K562 (cell line): ENCODE data around the gene CMTM4.
"Not testable (repeated sequence)": the region's sequence is repeated elsewhere in the genome, so short reads cannot be mapped to it uniquely, and the experiment has no call there.

ENCODE experiments used
- CHD1 ChIP-seq: fragments of 200-600 bp; sonication (generic); IDR thresholded peaks from one replicate; pipeline ENCODE4 v1.6.1; 2012; ENCODE audit warnings: mild to moderate bottlenecking, moderate library complexity, low read length, inconsistent platforms
- CHD4 ChIP-seq: fragments of 200-600 bp; sonication (generic); IDR thresholded peaks from 3 replicates; pipeline ENCODE4 v1.6.1; 2012; ENCODE audit warnings: low read depth, mild to moderate bottlenecking, mixed read lengths, low read length, inconsistent platforms; ENCODE audit not compliant: insufficient read depth, insufficient replicate concordance, poor library complexity, severe bottlenecking
- EP300 ChIP-seq: IDR thresholded peaks from 2 replicates; pipeline ENCODE4 v1.6.1; 2012; ENCODE audit warnings: low read length, improper control_type of control experiment
- MBD2 ChIP-seq: sonication (generic); IDR thresholded peaks from 2 replicates; pipeline ENCODE4 v1.6.1; 2016; ENCODE audit warnings: low read depth, borderline replicate concordance
- SREBF2 ChIP-seq: sonication (generic); formaldehyde crosslinking; IDR thresholded peaks from 2 replicates; pipeline ENCODE4 v1.4.0; 2020; ENCODE audit warnings: mild to moderate bottlenecking, missing genetic modification reagents
- TAF9B ChIP-seq: fragments of 450-650 bp; IDR thresholded peaks from 2 replicates; pipeline ENCODE4 v1.6.1; 2018; ENCODE audit warnings: mild to moderate bottlenecking; ENCODE audit not compliant: partially characterized antibody
- ZNF436 ChIP-seq: fragments of 250-450, 450-650 bp; sonication (Bioruptor Pico); formaldehyde crosslinking; IDR thresholded peaks from 2 replicates; pipeline ENCODE4 v1.7.0; 2020; ENCODE audit warnings: mild to moderate bottlenecking
- ZNF584 ChIP-seq: fragments of 200-800 bp; sonication (Bioruptor generic); IDR thresholded peaks from 2 replicates; pipeline ENCODE4 v1.6.1; 2016; ENCODE audit warnings: low read depth, mild to moderate bottlenecking, missing genetic modification characterization, missing compliant biosample characterization
- TF ChIP-seq, protein P1 (sequence below): fragments of 250-450 bp; sonication (Bioruptor Pico); IDR thresholded peaks from 2 replicates; pipeline ENCODE4 v1.8.0; 2022; ENCODE audit warnings: moderate library complexity, mild to moderate bottlenecking, inconsistent platforms
- TF ChIP-seq, protein P2 (sequence below): IDR thresholded peaks from 2 replicates; pipeline ENCODE4 v1.6.1; 2011; ENCODE audit warnings: borderline replicate concordance, low read depth, mild to moderate bottlenecking, moderate library complexity, low read length; ENCODE audit not compliant: insufficient read depth, poor library complexity, severe bottlenecking
- TF ChIP-seq, protein P3 (sequence below), 3 experiments: IDR thresholded peaks in 2 of 3; conservative IDR thresholded peaks in 1 of 3; 2 replicates each; pipeline ENCODE4 v1.5.1; 2011 to 2012; ENCODE audit warnings: low read length in 3 of 3, mild to moderate bottlenecking in 3 of 3, control low read depth in 2 of 3, improper control_type of control experiment in 1 of 3, inconsistent platforms in 1 of 3, low read depth in 1 of 3, mixed read lengths in 1 of 3, moderate library complexity in 1 of 3; ENCODE audit not compliant: insufficient read depth in 2 of 3

DNA sequence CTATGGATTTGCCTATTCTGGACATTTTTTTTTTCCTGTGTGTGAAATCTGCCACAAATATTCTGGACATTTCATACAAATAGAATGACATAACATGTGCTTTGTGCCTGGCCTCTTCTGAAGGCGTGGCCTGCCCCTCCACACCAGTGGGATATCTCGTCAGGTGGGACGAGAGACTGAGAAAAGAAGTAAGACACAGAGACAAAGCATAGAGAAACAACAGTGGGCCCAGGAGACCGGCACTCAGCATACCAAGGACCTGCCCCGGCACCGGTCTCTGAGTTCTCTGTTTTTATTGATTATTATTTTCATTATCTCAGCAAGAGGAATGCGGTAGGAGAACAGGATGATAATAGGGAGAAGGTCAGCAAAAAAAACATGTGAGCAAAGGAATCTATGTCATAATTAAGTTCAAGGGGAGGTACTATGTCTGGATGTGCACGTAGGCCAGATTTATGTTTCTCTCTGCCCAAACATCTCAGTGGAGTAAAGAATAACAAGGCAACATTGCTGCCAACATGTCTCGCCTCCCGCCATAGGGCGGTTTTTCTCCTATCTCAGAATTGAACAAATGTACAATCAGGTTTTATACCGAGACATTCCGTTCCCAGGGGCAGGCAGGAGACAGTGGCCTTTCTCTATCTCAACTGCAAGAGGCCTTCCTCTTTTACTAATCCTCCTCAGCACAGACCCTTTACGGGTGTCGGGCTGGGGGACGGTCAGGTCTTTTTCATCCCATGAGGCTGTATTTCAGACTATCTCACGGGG, 68.7 kb downstream of the CMTM4 start:
- TF ChIP-seq, protein P1, sequence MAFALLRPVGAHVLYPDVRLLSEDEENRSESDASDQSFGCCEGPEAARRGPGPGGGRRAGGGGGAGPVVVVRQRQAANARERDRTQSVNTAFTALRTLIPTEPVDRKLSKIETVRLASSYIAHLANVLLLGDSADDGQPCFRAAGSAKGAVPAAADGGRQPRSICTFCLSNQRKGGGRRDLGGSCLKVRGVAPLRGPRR = not testable (repeated sequence)
- TF ChIP-seq, protein P2, sequence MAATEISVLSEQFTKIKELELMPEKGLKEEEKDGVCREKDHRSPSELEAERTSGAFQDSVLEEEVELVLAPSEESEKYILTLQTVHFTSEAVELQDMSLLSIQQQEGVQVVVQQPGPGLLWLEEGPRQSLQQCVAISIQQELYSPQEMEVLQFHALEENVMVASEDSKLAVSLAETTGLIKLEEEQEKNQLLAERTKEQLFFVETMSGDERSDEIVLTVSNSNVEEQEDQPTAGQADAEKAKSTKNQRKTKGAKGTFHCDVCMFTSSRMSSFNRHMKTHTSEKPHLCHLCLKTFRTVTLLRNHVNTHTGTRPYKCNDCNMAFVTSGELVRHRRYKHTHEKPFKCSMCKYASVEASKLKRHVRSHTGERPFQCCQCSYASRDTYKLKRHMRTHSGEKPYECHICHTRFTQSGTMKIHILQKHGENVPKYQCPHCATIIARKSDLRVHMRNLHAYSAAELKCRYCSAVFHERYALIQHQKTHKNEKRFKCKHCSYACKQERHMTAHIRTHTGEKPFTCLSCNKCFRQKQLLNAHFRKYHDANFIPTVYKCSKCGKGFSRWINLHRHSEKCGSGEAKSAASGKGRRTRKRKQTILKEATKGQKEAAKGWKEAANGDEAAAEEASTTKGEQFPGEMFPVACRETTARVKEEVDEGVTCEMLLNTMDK = not testable (repeated sequence)
- TF ChIP-seq EP300; CHD1; MBD2; ZNF436 (CRISPR knock-in tag); SREBF2; TAF9B; CHD4; ZNF584 (CRISPR knock-in tag): not testable (repeated sequence)
- TF ChIP-seq, protein P3, sequence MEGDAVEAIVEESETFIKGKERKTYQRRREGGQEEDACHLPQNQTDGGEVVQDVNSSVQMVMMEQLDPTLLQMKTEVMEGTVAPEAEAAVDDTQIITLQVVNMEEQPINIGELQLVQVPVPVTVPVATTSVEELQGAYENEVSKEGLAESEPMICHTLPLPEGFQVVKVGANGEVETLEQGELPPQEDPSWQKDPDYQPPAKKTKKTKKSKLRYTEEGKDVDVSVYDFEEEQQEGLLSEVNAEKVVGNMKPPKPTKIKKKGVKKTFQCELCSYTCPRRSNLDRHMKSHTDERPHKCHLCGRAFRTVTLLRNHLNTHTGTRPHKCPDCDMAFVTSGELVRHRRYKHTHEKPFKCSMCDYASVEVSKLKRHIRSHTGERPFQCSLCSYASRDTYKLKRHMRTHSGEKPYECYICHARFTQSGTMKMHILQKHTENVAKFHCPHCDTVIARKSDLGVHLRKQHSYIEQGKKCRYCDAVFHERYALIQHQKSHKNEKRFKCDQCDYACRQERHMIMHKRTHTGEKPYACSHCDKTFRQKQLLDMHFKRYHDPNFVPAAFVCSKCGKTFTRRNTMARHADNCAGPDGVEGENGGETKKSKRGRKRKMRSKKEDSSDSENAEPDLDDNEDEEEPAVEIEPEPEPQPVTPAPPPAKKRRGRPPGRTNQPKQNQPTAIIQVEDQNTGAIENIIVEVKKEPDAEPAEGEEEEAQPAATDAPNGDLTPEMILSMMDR (IDR thresholded peaks at IDR 0.05 in 2 of 3, conservative IDR thresholded peaks at IDR 0.05 in 1 of 3; ENCODE audit: insufficient read depth in 2 of 3, low read depth in 1 of 3, low read length in 3 of 3) = not testable (repeated sequence)
